NCI-H446 treated with DMSO at 0.1 percent for 48 hours (cell line): Measurements from ENCODE around the gene DGKB.
"Not testable (repeated sequence)": the region's sequence is repeated elsewhere in the genome, so short reads cannot be mapped to it uniquely, and the experiment has no call there.

Experiments used
- DNase-seq: peaks from one replicate; lab custom pipeline; 2025; lab: John Stamatoyannopoulos, UW

Gene DGKB

GRCh38 chr7:14289957-14290356 lies 612.6 kb downstream of the DGKB start:
- no peak for DNase-seq

DNA sequence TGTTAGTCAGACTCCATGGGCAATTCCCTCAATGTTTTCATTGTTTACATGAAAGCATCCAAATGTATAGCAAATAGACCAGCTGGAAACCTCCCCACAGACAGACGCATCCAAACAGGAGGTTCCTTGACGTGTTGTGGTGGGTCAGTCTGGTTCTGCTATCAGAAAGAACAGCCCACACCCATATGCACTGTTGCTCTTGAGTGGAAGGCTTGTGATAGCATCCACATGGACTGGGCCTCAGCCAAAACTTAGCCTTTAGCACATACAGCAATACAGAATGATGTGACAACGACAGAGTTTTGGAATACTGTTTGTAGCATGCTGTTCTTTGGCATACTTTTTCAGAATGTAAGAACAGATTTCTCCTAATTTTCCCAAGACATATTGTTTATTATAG lies 613.9 kb downstream of the DGKB start:
- DNase-seq: no peak

DNA sequence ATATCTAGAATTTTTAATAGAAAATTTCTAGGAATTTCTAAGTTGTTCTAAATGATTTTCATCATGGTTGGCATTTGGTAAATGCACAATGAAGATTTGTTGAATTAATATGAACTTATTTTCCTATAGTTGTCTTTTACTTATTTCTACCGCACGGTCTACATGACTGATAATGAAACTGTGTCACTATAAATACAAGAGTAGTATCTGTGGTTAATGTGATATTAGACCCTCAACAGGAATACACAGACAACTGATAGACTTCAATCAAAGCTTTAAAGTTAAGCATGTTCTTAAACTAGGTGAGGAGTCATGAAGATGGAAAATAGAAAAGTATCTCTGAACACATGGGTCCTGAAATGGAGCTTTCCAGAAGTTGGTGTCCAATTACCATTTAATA lies 615.2 kb downstream of the DGKB start:
- no peak for DNase-seq

DNA sequence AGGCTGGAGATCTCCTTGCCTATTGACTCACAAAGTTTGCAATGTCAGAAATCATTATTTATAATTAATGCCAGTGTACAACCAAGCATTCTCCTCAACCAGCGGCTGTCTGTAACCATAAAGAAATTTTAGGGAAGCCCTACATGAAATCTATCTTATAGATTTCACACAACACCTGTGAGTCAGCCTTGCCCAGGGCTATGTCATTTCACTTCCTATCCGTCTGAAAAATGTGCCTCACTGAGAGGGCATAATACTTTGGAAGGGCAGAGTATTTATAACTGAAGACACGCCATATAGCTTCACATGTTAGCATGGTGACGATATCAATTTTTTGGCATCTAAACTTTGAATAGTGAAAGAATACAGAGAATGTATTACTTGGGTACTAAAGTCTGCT lies 616.5 kb downstream of the DGKB start:
- DNase-seq: no peak

DNA sequence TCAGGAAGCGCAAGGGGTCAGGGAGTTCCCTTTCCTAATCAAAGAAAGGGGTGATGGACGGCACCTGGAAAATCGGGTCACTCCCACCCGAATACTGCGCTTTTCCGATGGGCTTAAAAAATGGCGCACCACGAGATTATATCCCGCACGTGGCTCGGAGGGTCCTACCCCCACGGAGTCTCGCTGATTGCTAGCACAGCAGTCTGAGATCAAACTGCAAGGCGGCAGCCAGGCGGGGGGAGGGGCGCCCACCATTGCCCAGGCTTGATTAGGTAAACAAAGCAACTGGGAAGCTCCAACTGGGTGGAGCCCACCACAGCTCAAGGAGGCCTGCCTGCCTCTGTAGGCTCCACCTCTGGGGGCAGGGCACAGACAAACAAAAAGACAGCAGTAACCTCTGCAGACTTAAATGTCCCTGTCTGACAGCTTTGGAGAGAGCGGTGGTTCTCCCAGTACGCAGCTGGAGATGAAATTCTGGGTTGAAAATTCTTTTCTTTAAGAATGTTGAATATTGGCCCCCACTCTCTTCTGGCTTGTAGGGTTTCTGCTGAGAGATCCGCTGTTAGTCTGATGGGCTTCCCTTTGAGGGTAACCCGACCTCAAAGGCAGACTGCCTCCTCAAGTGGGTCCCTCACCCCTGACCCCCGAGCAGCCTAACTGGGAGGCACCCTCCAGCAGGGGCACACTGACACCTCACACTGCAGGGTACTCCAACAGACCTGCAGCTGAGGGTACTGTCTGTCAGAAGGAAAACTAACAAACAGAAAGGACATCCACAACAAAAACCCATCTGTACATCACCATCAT lies 623.3 kb downstream of the DGKB start:
- not testable (repeated sequence) for DNase-seq

GRCh38 chr7:14275356-14275755 lies 627.2 kb downstream of the DGKB start:
- no peak for DNase-seq

GRCh38 chr7:14271441-14271840 lies 631.1 kb downstream of the DGKB start:
- no peak for DNase-seq

GRCh38 chr7:14270099-14270498 lies 632.5 kb downstream of the DGKB start:
- DNase-seq: no peak

GRCh38 chr7:14260011-14260410 lies 642.5 kb downstream of the DGKB start:
- DNase-seq: no peak

- no peak for DNase-seq
These were observed 643.7 kb downstream of the DGKB start for GRCh38 chr7:14258861-14259260.

GRCh38 chr7:14258441-14258840 lies 644.1 kb downstream of the DGKB start:
- DNase-seq: no peak

GRCh38 chr7:14252458-14252857 lies 650.1 kb downstream of the DGKB start:
- peak; percentile 13 for DNase-seq

DNA sequence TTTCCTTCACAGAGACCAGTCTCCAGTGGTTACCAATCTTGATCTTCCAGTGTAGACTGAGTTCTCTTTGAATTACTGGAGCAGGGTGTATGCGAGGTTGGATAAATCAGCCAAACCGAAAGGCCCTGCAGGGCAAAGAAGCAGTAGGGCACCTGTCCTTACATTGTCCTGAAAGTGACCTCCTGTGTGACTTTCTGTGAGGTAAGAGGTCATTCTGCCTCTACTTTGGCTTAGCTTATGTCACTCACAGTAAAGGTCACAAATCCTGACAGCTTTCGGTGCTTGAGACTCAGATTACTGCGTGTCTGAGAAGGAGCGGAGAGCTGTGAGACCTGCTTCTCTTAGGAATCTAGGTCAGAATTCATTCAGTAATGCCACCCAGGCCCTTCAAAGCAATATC lies 660.4 kb downstream of the DGKB start:
- no peak for DNase-seq

- DNase-seq: no peak
These were observed 665.7 kb downstream of the DGKB start for GRCh38 chr7:14236834-14237233.

DNA sequence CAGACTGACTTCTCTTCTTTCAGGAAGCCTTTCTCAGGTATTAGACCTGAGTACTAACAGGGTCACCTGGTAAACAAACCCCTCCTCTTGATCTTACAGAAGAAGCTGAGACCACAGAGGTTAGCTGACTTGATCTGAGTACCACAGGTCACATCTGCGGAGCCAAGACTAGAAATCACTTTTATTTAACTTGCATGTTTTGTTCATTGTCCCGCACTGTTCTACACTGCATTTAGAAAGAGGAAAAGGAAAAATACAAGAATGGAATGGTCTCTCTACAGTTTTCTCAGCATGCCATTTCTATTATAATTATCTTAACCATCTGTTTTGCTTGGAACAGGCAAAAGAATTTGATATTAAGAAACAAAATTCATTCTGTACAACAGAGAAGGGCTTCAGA lies 667.5 kb downstream of the DGKB start:
- no peak for DNase-seq

DNA sequence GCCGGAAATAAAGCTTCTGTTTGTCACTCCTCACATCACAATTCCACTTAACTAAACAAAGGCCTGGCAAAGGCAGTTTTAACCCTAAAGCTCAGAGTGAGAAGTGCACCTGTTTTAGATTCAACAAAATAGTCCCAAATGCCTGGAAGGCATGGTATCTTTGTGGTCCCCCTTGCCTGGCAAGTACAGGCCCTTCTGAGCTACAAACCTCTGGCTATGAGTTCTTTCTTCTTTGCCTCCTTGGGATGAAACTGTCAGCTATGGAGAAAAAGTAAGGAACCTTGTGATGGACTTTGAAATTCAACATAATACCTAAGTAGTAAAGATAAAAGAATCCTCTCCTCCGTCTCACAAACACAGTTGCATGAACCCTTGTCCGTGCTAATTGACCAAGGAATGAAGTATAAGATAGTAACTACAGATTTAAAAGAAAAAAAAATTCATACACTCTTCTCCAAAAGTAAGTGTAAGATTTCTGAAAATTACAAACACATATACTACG lies 668.6 kb downstream of the DGKB start:
- DNase-seq: no peak

DNA sequence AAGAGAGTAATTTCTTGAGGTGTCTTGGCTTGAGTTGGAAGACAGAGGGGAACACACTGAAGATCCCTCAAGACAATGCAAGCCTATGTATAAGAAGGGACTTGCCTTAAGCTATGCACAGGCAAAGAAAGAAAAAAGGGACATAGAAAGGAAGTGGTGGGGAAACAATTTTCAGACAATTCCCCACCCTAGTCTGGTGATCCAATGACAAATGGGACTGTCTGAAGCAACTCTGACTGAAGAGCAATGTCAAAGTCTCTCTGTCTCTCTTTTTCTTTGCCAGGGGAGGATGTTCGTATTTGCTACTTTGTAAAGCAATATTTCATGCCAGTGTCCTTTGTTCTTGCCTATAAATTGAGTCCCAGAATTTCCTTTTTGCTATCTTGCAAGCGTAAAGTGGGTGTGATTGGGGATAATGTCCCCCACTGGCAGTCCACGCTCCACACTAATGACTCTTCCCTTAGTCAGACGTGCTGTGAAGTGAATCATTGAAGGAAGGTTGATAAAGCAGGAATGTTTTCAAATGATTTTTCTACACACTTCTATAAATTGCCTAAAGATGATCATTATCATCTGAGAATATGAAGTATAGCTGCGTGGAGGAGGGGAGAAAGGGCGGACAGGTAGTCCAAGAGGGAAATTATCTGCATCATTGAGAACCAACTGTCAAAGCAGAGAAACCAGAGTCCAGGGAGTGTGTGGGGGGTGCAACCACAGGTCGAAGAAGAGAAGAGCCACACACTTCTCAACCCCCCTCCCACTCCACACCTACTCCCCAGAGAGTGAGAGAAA lies 669.3 kb downstream of the DGKB start:
- DNase-seq: no peak

- DNase-seq: no peak
These were observed 673.5 kb downstream of the DGKB start for GRCh38 chr7:14229047-14229446.

DNA sequence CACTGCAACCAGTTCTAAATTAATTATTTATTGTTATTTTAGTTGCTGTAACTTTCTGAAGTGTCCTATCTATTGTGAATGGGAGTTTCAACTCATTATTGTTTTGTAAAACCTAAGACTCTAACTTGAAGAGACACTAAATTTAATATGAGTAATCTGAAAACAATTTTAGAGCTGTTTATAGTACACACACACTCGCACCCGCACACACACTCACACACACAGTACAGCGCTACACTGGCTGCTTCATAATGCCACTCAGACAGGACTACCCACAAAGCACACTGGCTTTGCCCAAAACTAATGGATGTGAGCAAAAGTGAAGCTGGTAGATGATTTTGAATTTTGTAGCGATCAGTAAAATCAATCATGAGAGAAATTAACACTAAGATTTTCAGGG lies 674.2 kb downstream of the DGKB start:
- DNase-seq: no peak

GRCh38 chr7:14226126-14226525 lies 676.4 kb downstream of the DGKB start:
- no peak for DNase-seq

DNA sequence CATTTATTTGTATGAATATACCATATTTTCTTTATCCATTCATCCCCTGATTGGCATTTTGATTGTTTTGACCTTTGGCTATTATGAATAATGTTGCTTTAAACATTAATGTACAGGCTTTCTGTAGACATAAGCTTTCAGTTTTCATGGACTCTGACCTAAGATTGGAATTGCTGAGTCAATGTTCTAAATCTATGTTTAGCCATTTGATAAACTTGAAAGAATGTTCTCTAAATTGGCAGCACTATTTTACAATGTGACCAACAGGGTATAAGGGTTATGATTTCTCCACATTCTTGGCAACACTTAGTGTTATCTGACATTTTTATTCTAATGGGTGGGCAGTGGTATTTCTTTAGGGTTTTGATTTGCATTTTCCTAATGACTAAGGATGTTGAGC lies 683.4 kb downstream of the DGKB start:
- DNase-seq: no peak

- no peak for DNase-seq
These were observed 684.2 kb downstream of the DGKB start for GRCh38 chr7:14218338-14218737.

DNA sequence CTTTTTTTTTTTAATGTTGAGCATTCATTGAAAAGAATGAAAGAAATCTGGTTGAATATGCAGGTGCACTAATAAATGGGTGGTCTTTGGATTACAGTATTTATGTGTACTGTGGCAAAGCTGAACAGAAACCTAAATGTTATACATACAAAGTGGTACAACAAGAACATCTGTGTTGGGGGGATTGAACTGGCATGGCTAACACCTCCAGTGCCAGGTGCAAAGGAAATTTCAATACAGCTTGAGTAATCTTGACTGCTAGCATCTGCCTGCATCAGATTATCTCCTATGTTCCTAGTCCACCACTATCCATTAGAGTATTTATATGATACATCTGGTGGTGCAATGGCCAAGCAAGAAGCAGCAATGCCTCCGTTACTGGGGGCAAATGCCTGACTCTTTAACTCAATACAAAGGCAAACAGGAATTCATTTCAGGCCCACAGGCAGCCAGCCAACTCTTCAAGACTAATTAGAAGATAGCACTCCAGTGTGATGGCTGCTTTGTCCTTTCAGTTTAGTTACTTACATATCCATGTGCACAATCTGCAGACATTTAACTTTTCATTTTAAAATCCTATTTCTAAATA lies 692.6 kb downstream of the DGKB start:
- DNase-seq: peak; percentile 18
